ENCODE results near the gene MAPKAP1.
A peak's percentile ranks its signal among the peaks of the same experiment; 100 is the strongest.

The MAPKAP1 gene

GRCh38 chr9:125447202-125447802 is 259.7 kb downstream of the MAPKAP1 start:
- no peaks in the 10 kb centered on the region for H3K9me3 ChIP-seq (ENCODE audit: insufficient read depth, low read length, severe bottlenecking)
- H3K79me2 ChIP-seq (ENCODE audit: insufficient read depth, low read length) = no peaks in the 10 kb centered on the region
- H3K27me3 ChIP-seq (ENCODE audit: insufficient read depth, low read length, poor library complexity) = no peaks in the 10 kb centered on the region
- peaks cover 36% of the 10 kb centered on the region for H4K20me1 ChIP-seq (ENCODE audit: insufficient read depth, low read length)
- no peak for TF ChIP-seq EZH2 (IDR thresholded peaks at IDR 0.05; ENCODE audit: borderline replicate concordance, low read depth, low read length, severe bottlenecking)
- TF ChIP-seq, protein P1, sequence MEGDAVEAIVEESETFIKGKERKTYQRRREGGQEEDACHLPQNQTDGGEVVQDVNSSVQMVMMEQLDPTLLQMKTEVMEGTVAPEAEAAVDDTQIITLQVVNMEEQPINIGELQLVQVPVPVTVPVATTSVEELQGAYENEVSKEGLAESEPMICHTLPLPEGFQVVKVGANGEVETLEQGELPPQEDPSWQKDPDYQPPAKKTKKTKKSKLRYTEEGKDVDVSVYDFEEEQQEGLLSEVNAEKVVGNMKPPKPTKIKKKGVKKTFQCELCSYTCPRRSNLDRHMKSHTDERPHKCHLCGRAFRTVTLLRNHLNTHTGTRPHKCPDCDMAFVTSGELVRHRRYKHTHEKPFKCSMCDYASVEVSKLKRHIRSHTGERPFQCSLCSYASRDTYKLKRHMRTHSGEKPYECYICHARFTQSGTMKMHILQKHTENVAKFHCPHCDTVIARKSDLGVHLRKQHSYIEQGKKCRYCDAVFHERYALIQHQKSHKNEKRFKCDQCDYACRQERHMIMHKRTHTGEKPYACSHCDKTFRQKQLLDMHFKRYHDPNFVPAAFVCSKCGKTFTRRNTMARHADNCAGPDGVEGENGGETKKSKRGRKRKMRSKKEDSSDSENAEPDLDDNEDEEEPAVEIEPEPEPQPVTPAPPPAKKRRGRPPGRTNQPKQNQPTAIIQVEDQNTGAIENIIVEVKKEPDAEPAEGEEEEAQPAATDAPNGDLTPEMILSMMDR (IDR thresholded peaks at IDR 0.05; ENCODE audit: borderline replicate concordance, extremely low read depth, low read length, poor library complexity, severe bottlenecking) = no peak
- no peak overlapping the region for H3K9ac ChIP-seq (ENCODE audit: low read depth, low read length)
- no peak overlapping the region for H3K27ac ChIP-seq (ENCODE audit: low read length)
- H2AFZ ChIP-seq (ENCODE audit: low read depth, low read length) = no peak overlapping the region
- ATAC-seq (ENCODE audit: insufficient read depth, low read depth) (no peak), DNase-seq (no peak)
- no peak overlapping the region for H3K4me3 ChIP-seq (ENCODE audit: low read depth in 1 of 2, low read length in 2 of 2)
- peaks cover 7% of the 10 kb centered on the region; the same call in 1 of the 2 replicates for H3K36me3 ChIP-seq (ENCODE audit: insufficient read depth, low read length)
- H3K4me1 ChIP-seq (ENCODE audit: insufficient read depth, low read length) = peaks cover 17% of the 10 kb centered on the region
- no peak overlapping the region for H3K4me2 ChIP-seq (ENCODE audit: insufficient read depth, low read length)

DNA sequence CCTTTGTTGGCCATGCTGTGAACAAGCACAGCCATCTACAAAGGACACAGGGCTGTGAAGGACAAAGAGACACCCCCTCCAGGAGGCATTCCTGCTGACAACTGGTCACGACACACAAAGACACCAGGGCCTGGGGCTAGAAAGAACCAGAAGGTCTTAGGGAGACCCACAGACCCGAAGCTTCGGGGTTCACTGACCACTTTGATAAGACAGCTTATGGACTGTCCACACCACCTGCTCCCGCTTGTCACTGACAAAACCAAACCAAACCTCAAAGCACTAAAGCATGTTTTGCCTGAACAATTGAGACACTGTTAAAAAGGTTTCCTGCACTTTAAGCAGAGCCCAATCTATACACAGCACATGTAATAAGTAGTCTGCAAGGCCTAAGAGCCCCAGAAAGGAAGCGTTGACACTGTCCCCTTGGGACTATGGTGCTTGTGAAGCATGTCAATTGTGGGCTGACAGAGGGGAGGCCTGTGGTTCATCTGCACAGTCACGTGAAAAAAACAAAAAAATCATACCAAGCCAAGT is 260.4 kb downstream of the MAPKAP1 start:
- H2AFZ ChIP-seq (ENCODE audit: low read depth, low read length) = no peak overlapping the region
- H3K9me3 ChIP-seq (ENCODE audit: insufficient read depth, low read length, severe bottlenecking) = no peaks in the 10 kb centered on the region
- H3K36me3 ChIP-seq (ENCODE audit: insufficient read depth, low read length) = peaks cover 7% of the 10 kb centered on the region; the same call in 1 of the 2 replicates
- no peak overlapping the region for H3K4me3 ChIP-seq (ENCODE audit: low read depth in 1 of 2, low read length in 2 of 2)
- ATAC-seq (ENCODE audit: insufficient read depth, low read depth) = peak; percentile 99
- no peaks in the 10 kb centered on the region for H3K27me3 ChIP-seq (ENCODE audit: insufficient read depth, low read length, poor library complexity)
- no peaks in the 10 kb centered on the region for H3K79me2 ChIP-seq (ENCODE audit: insufficient read depth, low read length)
- peaks cover 17% of the 10 kb centered on the region for H3K4me1 ChIP-seq (ENCODE audit: insufficient read depth, low read length)
- no peak for TF ChIP-seq EZH2 (IDR thresholded peaks at IDR 0.05; ENCODE audit: borderline replicate concordance, low read depth, low read length, severe bottlenecking)
- TF ChIP-seq, protein P1 (IDR thresholded peaks at IDR 0.05; ENCODE audit: borderline replicate concordance, extremely low read depth, low read length, poor library complexity, severe bottlenecking) = no peak
- peaks cover 36% of the 10 kb centered on the region for H4K20me1 ChIP-seq (ENCODE audit: insufficient read depth, low read length)
- H3K4me2 ChIP-seq (ENCODE audit: insufficient read depth, low read length) = no peak overlapping the region
- DNase-seq = peak; percentile 74
- H3K9ac ChIP-seq (ENCODE audit: low read depth, low read length) = no peak overlapping the region
- no peak overlapping the region for H3K27ac ChIP-seq (ENCODE audit: low read length)

- TF ChIP-seq, protein P1 (IDR thresholded peaks at IDR 0.05; ENCODE audit: borderline replicate concordance, extremely low read depth, low read length, poor library complexity, severe bottlenecking) = no peak
- no peak for TF ChIP-seq EZH2 (IDR thresholded peaks at IDR 0.05; ENCODE audit: borderline replicate concordance, low read depth, low read length, severe bottlenecking)
- Histone ChIP-seq H3K4me1 (ENCODE audit: insufficient read depth, low read length) (peaks cover 17% of the 10 kb centered on the region), H3K27ac (ENCODE audit: low read length) (no peak overlapping the region), H3K36me3 (ENCODE audit: insufficient read depth, low read length) (peaks cover 17% of the 10 kb centered on the region; the same call in 1 of the 2 replicates), H3K9me3 (ENCODE audit: insufficient read depth, low read length, severe bottlenecking) (no peaks in the 10 kb centered on the region), H3K79me2 (ENCODE audit: insufficient read depth, low read length) (no peaks in the 10 kb centered on the region), H2AFZ (ENCODE audit: low read depth, low read length) (no peak overlapping the region), H3K9ac (ENCODE audit: low read depth, low read length) (no peak overlapping the region), H3K4me2 (ENCODE audit: insufficient read depth, low read length) (no peak overlapping the region), H3K27me3 (ENCODE audit: insufficient read depth, low read length, poor library complexity) (no peaks in the 10 kb centered on the region), H4K20me1 (ENCODE audit: insufficient read depth, low read length) (peaks cover 32% of the 10 kb centered on the region), H3K4me3 (ENCODE audit: low read depth in 1 of 2, low read length in 2 of 2) (no peak overlapping the region)
- DNase-seq (no peak), ATAC-seq (ENCODE audit: insufficient read depth, low read depth) (no peak)
Observed at GRCh38 chr9:125444956-125445506, 262.0 kb downstream of the MAPKAP1 start.

Measured in DND-41 (cell line).